Activated naive CD4-positive, alpha-beta T cell treated with anti-CD3 and anti-CD28 coated beads, Interleukin-2, amount 10 ng/mL, durations not matched to agents 7 days and 5 days (primary cell): ENCODE results near the gene DTWD2.
A peak's percentile ranks its signal among the peaks of the same experiment; 100 is the strongest.
"Not testable (repeated sequence)": the region's sequence is repeated elsewhere in the genome, so short reads cannot be mapped to it uniquely, and the experiment has no call there.

Experiments
- CTCF ChIA-PET: fragments of 350-600 bp; sonication (Branson Sonifier 250); formaldehyde crosslinking; loops from one replicate; lab custom pipeline; 2021; ENCODE audit warnings: antibody characterized with exemption; lab: Charles Lee
- DNase-seq: peaks from one replicate; pipeline ENCODE4 v3.0.0-alpha.2; 2020
- H3K27ac Mint-ChIP-seq: one replicate; pipeline ENCODE4 v1.8.0; 2021; ENCODE audit warnings: mild to moderate bottlenecking, moderate library complexity, mixed read lengths
- H3K27me3 Mint-ChIP-seq: one replicate; pipeline ENCODE4 v1.8.0; 2021; ENCODE audit warnings: mild to moderate bottlenecking, mixed read lengths
- H3K36me3 Mint-ChIP-seq: one replicate; pipeline ENCODE4 v1.8.0; 2021; ENCODE audit warnings: mixed read lengths
- H3K4me1 Mint-ChIP-seq: one replicate; pipeline ENCODE4 v1.8.0; 2021; ENCODE audit warnings: mixed read lengths
- H3K4me3 Mint-ChIP-seq: one replicate; pipeline ENCODE4 v1.8.0; 2021; ENCODE audit warnings: mild to moderate bottlenecking, moderate library complexity, mixed read lengths
- H3K9me3 Mint-ChIP-seq: one replicate; pipeline ENCODE4 v1.8.0; 2021; ENCODE audit warnings: mixed read lengths

DTWD2 gene

GRCh38 chr5:119019501-119019900 is 31.2 kb upstream of the DTWD2 start:
- Mint-ChIP-seq H3K4me1 (no peaks in the 10 kb centered on the region), H3K27me3 (no peaks in the 10 kb centered on the region), H3K36me3 (no peaks in the 10 kb centered on the region), H3K27ac (no peak overlapping the region), H3K9me3 (peaks cover 1% of the 10 kb centered on the region), H3K4me3 (no peak overlapping the region)
- CTCF ChIA-PET: interaction anchor here (0.6 to 4.6 kb wide), 3 partner anchors 54 to 415 kb away, joined by 3 to 56 read pairs (median 7); no protein-coding TSS in a partner anchor
- no peak for DNase-seq

GRCh38 chr5:119017994-119018393 is 29.6 kb upstream of the DTWD2 start:
- Mint-ChIP-seq H3K27me3 (no peaks in the 10 kb centered on the region), H3K4me1 (no peaks in the 10 kb centered on the region), H3K27ac (no peak overlapping the region), H3K9me3 (no peaks in the 10 kb centered on the region), H3K36me3 (no peaks in the 10 kb centered on the region), H3K4me3 (no peak overlapping the region)
- CTCF ChIA-PET: interaction anchor here (0.7 kb wide), 1 partner anchor 54 kb away, joined by 3 read pairs; no protein-coding TSS in a partner anchor
- DNase-seq: no peak

GRCh38 chr5:119016125-119016774 is 27.9 kb upstream of the DTWD2 start:
- no peaks in the 10 kb centered on the region for H3K9me3 Mint-ChIP-seq
- H3K36me3 Mint-ChIP-seq: no peaks in the 10 kb centered on the region
- no peak overlapping the region for H3K27ac Mint-ChIP-seq
- no peak for DNase-seq
- no peak overlapping the region for H3K4me3 Mint-ChIP-seq
- CTCF ChIA-PET: interaction anchor here (2.0 to 2.4 kb wide), 2 partner anchors 28 to 395 kb away, joined by 4 to 5 read pairs; partner anchors contain the start of gene DTWD2
- H3K27me3 Mint-ChIP-seq: no peaks in the 10 kb centered on the region
- H3K4me1 Mint-ChIP-seq: no peaks in the 10 kb centered on the region

- CTCF ChIA-PET: interaction anchor here (0.8 to 1.9 kb wide), 2 partner anchors 10 to 11 kb away, joined by 3 to 6 read pairs; no protein-coding TSS in a partner anchor
- no peaks in the 10 kb centered on the region for H3K36me3 Mint-ChIP-seq
- H3K9me3 Mint-ChIP-seq: no peaks in the 10 kb centered on the region
- no peaks in the 10 kb centered on the region for H3K27me3 Mint-ChIP-seq
- no peaks in the 10 kb centered on the region for H3K4me1 Mint-ChIP-seq
- H3K27ac Mint-ChIP-seq: no peak overlapping the region
- H3K4me3 Mint-ChIP-seq: no peak overlapping the region
- no peak for DNase-seq
These were observed 22.8 kb upstream of the DTWD2 start for GRCh38 chr5:119011186-119011585.

- Mint-ChIP-seq H3K27me3 (peaks cover 1% of the 10 kb centered on the region), H3K9me3 (no peaks in the 10 kb centered on the region), H3K4me3 (no peak overlapping the region), H3K4me1 (no peaks in the 10 kb centered on the region), H3K36me3 (no peaks in the 10 kb centered on the region), H3K27ac (no peak overlapping the region)
- CTCF ChIA-PET: no interaction called here
- DNase-seq: no peak
These were observed 21.9 kb upstream of the DTWD2 start for GRCh38 chr5:119010206-119010605.

GRCh38 chr5:119009131-119009530 is 20.8 kb upstream of the DTWD2 start:
- Mint-ChIP-seq H3K36me3 (no peaks in the 10 kb centered on the region), H3K27ac (no peak overlapping the region)
- CTCF ChIA-PET: no interaction called here

GRCh38 chr5:118999696-119000095 is 11.3 kb upstream of the DTWD2 start:
- peaks cover 2% of the 10 kb centered on the region for H3K36me3 Mint-ChIP-seq
- H3K4me1 Mint-ChIP-seq: no peaks in the 10 kb centered on the region
- H3K4me3 Mint-ChIP-seq: no peak overlapping the region
- no peaks in the 10 kb centered on the region for H3K27me3 Mint-ChIP-seq
- no peak overlapping the region for H3K27ac Mint-ChIP-seq
- peaks cover 30% of the 10 kb centered on the region for H3K9me3 Mint-ChIP-seq
- no peak for DNase-seq
- CTCF ChIA-PET: no interaction called here

More at GRCh38 chr5:119009131-119009530, 20.8 kb upstream of the DTWD2 start:
- no peak for DNase-seq
- Mint-ChIP-seq H3K9me3 (no peaks in the 10 kb centered on the region), H3K4me3 (no peak overlapping the region), H3K4me1 (no peaks in the 10 kb centered on the region), H3K27me3 (peaks cover 6% of the 10 kb centered on the region)

GRCh38 chr5:118998861-118999260 is 10.5 kb upstream of the DTWD2 start:
- CTCF ChIA-PET, DNase-seq, H3K27me3 Mint-ChIP-seq, H3K36me3 Mint-ChIP-seq, H3K27ac Mint-ChIP-seq, H3K4me1 Mint-ChIP-seq, H3K4me3 Mint-ChIP-seq: not testable (repeated sequence)
- H3K9me3 Mint-ChIP-seq: peaks cover 30% of the 10 kb centered on the region

- Mint-ChIP-seq H3K27me3 (no peaks in the 10 kb centered on the region), H3K9me3 (peaks cover 39% of the 10 kb centered on the region), H3K27ac (no peak overlapping the region), H3K36me3 (peaks cover 6% of the 10 kb centered on the region), H3K4me1 (no peaks in the 10 kb centered on the region), H3K4me3 (no peak overlapping the region)
- CTCF ChIA-PET: interaction anchor here (0.9 to 1.3 kb wide), 2 partner anchors 8 to 137 kb away, joined by 3 read pairs; partner anchors contain the start of gene DTWD2
- DNase-seq: no peak
These were observed 7.8 kb upstream of the DTWD2 start for GRCh38 chr5:118996098-118996497.

- DNase-seq: no peak
- Mint-ChIP-seq H3K27me3 (no peaks in the 10 kb centered on the region), H3K27ac (no peak overlapping the region), H3K9me3 (peaks cover 32% of the 10 kb centered on the region), H3K4me1 (no peaks in the 10 kb centered on the region), H3K36me3 (peaks cover 6% of the 10 kb centered on the region), H3K4me3 (no peak overlapping the region)
- CTCF ChIA-PET: no interaction called here
These were observed 6.2 kb upstream of the DTWD2 start for GRCh38 chr5:118994595-118994994.

GRCh38 chr5:118993118-118993517 is 4.8 kb upstream of the DTWD2 start:
- H3K27ac Mint-ChIP-seq, H3K27me3 Mint-ChIP-seq, H3K36me3 Mint-ChIP-seq, DNase-seq, H3K4me1 Mint-ChIP-seq, H3K4me3 Mint-ChIP-seq, CTCF ChIA-PET: not testable (repeated sequence)
- peaks cover 29% of the 10 kb centered on the region for H3K9me3 Mint-ChIP-seq

GRCh38 chr5:118992055-118992454 is 3.7 kb upstream of the DTWD2 start:
- DNase-seq, H3K27me3 Mint-ChIP-seq, CTCF ChIA-PET, H3K4me3 Mint-ChIP-seq, H3K27ac Mint-ChIP-seq, H3K36me3 Mint-ChIP-seq: not testable (repeated sequence)
- Mint-ChIP-seq H3K9me3 (peaks cover 26% of the 10 kb centered on the region), H3K4me1 (peaks cover 15% of the 10 kb centered on the region)

- CTCF ChIA-PET: interaction anchor here (3.7 kb wide), 1 partner anchor 421 kb away, joined by 83 read pairs; no protein-coding TSS in a partner anchor
- no peak overlapping the region for H3K4me3 Mint-ChIP-seq
These were observed 2.2 kb upstream of the DTWD2 start for GRCh38 chr5:118990582-118990981.

GRCh38 chr5:118989816-118990215 is 1.5 kb upstream of the DTWD2 start:
- no peak overlapping the region for H3K27ac Mint-ChIP-seq
- no peaks in the 10 kb centered on the region for H3K27me3 Mint-ChIP-seq
- peaks cover 16% of the 10 kb centered on the region for H3K4me1 Mint-ChIP-seq
- no peak overlapping the region for H3K4me3 Mint-ChIP-seq
- DNase-seq: no peak
- CTCF ChIA-PET: interaction anchor here (0.8 to 3.7 kb wide), 11 partner anchors 16 to 445 kb away, joined by 3 to 83 read pairs (median 4); no protein-coding TSS in a partner anchor
- peaks cover 3% of the 10 kb centered on the region for H3K36me3 Mint-ChIP-seq
- H3K9me3 Mint-ChIP-seq: peaks cover 9% of the 10 kb centered on the region

More at GRCh38 chr5:118990582-118990981, 2.2 kb upstream of the DTWD2 start:
- no peak overlapping the region for H3K27ac Mint-ChIP-seq
- H3K4me1 Mint-ChIP-seq: peaks cover 16% of the 10 kb centered on the region
- H3K27me3 Mint-ChIP-seq: no peaks in the 10 kb centered on the region
- DNase-seq: no peak
- H3K9me3 Mint-ChIP-seq: peaks cover 17% of the 10 kb centered on the region
- H3K36me3 Mint-ChIP-seq: peaks cover 3% of the 10 kb centered on the region

GRCh38 chr5:118988866-118989180 is 476 bp upstream of the DTWD2 start:
- Mint-ChIP-seq H3K4me3 (peak overlapping the region; percentile 70), H3K27ac (peak overlapping the region; percentile 76), H3K36me3 (peaks cover 3% of the 10 kb centered on the region), H3K9me3 (peaks cover 8% of the 10 kb centered on the region), H3K27me3 (no peaks in the 10 kb centered on the region), H3K4me1 (peaks cover 16% of the 10 kb centered on the region)
- CTCF ChIA-PET: interaction anchor here (0.9 to 3.7 kb wide), 22 partner anchors 12 to 577 kb away, joined by 3 to 83 read pairs (median 5); partner anchors contain the start of gene HSD17B4
- no peak for DNase-seq
